SK-N-MC (cell line): ENCODE measurements around the gene ZBTB7C.

ENCODE experiments used
- DNase-seq: peaks from one replicate; pipeline ENCODE4 v3.0.0-alpha.2; 2011; ENCODE audit warnings: low read depth, low spot score
- H3K27ac ChIP-seq: fragments of 200-600 bp; sonication (generic); 2 replicates; pipeline ENCODE4 v1.5.1; 2016; ENCODE audit warnings: mixed run types
- H3K36me3 ChIP-seq: fragments of 200-600 bp; sonication (generic); 2 replicates; pipeline ENCODE4 v1.6.1; 2017; ENCODE audit warnings: antibody characterized with exemption, low read length, mixed read lengths; ENCODE audit not compliant: insufficient read depth
- H3K4me3 ChIP-seq: fragments of 200-600 bp; sonication (generic); 2 replicates; pipeline ENCODE4 v1.5.1; 2016
- H3K9ac ChIP-seq: fragments of 200-600 bp; sonication (generic); 2 replicates; pipeline ENCODE4 v1.8.0; 2017; ENCODE audit warnings: mixed run types, mixed read lengths; ENCODE audit not compliant: insufficient read length
- H3K9me3 ChIP-seq: fragments of 200-600 bp; sonication (generic); 2 replicates; pipeline ENCODE4 v1.6.1; 2017; ENCODE audit warnings: low read depth, mild to moderate bottlenecking, antibody characterized with exemption, low read length, moderate library complexity, mixed read lengths
- EZH2 ChIP-seq: fragments of 200-600 bp; sonication (generic); IDR thresholded peaks from one replicate; pipeline ENCODE4 v1.6.1; 2017; ENCODE audit warnings: antibody characterized with exemption
- FOXP2 ChIP-seq: optimal IDR thresholded peaks from 2 replicates; pipeline ENCODE3; 2011; ENCODE audit warnings: mild to moderate bottlenecking, moderate library complexity; ENCODE audit not compliant: insufficient read depth; ENCODE audit errors: extremely low read length, control extremely low read depth
- POLR2AphosphoS5 ChIP-seq: IDR thresholded peaks from 2 replicates; pipeline ENCODE4 v1.6.1; 2012; ENCODE audit warnings: mild to moderate bottlenecking, low read depth, low read length, borderline replicate concordance

Gene ZBTB7C

DNA sequence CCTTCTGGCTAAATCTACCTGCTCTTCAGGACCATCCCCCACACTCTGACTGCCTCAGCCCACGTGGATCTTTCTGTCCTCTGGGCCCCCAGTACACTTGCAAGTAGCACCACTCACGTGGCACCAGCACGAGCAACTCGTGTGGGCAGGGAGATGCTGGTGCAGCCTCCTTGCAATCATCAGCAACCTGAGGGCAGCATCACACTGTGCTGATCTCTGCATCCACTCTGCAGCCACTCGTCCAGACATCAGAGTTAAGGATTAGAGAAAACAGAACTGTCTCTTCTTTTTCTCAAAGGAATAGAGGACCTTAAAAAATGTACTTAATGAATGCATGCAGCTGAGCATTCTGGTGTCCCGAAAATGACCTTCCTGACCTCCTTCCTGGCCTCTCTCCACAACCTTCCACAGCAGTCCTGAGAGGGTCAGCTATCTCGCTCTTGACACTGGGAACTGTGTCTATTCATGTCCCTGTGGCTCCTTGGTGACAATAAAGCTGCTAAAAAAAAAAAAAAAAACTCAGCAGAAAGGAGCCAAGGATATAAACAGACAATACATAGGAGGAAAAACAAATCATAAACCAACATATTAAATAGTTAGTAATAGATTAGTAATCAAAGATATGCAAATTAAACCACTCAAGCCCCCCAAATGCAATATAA, 145.9 kb downstream of the ZBTB7C start:
- H3K9ac ChIP-seq, result no peak overlapping the region
- no peak overlapping the region for H3K4me3 ChIP-seq
- TF ChIP-seq POLR2AphosphoS5 (no peak), FOXP2 (no peak), EZH2 (no peak)
- no peaks in the 10 kb centered on the region for H3K36me3 ChIP-seq
- H3K9me3 ChIP-seq, result no peaks in the 10 kb centered on the region
- H3K27ac ChIP-seq, result no peak overlapping the region
- DNase-seq, result no peak

DNA sequence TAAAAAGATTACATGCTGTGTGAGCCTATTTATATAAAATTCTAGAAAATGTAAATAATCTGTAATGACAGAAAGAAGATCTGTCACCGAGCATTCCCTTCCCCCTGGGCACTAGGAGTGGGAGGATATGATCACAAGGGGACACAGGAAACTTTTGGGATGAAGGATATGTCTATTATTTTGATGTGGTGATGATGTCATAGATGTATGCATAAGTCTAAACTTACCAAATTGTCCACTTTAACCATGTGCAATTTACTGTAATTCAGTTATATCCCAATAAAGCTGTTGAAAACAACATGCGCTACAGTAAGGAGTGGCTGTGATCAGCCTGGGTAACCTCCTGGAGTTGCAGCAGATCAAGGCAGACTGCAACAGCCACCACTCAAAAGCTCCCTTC, 148.9 kb downstream of the ZBTB7C start:
- DNase-seq, result no peak
- TF ChIP-seq FOXP2 (no peak), POLR2AphosphoS5 (no peak), EZH2 (no peak)

DNA sequence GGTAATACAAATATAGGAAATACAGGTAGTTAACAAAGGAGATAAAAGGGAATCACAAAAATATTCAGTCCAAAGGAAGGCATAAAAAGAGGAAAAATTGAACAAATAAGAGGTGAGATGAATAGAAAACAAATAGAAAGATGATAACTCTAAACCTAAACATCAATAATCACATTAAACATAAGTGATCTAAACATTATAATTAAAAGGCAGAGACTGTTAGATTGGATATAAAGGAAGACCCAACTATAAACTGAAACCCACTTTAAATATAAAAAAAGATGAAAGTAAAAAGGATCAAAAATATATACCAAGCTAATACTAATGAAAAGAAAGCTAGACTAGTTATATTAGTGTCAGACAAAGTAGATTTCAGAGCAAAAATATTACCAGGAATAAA, 152.3 kb downstream of the ZBTB7C start:
- no peak overlapping the region for H3K4me3 ChIP-seq
- 0 out of 2 replicates have a peak, but pooled peaks cover 2% of the 10 kb centered on the region for H3K9me3 ChIP-seq
- no peaks in the 10 kb centered on the region for H3K36me3 ChIP-seq
- H3K9ac ChIP-seq, result no peak overlapping the region
- H3K27ac ChIP-seq, result no peak overlapping the region
- no peak for TF ChIP-seq FOXP2
- TF ChIP-seq POLR2AphosphoS5, result no peak
- no peak for TF ChIP-seq EZH2
- no peak for DNase-seq

More for the DNA sequence above, 148.9 kb downstream of the ZBTB7C start:
- Histone ChIP-seq H3K9ac (no peak overlapping the region), H3K36me3 (no peaks in the 10 kb centered on the region), H3K27ac (no peak overlapping the region), H3K9me3 (0 out of 2 replicates have a peak, but pooled peaks cover 2% of the 10 kb centered on the region), H3K4me3 (no peak overlapping the region)

DNA sequence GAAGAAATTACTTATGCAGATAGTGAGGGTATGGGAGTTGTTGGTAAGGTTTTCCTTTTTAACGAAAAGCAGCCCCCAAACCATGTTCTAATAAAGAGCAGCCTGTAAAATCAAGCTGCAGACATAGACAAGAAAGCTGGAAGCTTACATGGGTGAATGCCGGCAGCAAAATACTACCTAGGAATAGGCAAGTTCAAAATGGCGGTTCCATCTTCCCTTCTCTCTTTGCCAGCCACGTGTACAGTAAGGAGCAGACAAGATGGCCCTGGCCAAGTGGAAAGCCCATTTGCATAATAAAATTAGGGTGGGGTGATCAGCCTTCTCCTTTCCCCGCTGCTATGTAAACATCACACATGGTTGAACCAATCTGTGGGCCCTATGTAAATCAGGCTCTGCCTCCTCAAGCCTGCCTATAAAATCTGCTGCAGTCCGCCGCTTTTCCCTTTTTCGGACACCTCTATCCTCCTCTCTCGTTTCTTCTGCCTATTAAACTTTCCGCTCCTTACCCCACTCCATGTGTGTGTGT, 155.0 kb downstream of the ZBTB7C start:
- H3K9ac ChIP-seq, result no peak overlapping the region
- DNase-seq, result no peak
- no peak for TF ChIP-seq EZH2
- no peak for TF ChIP-seq POLR2AphosphoS5
- TF ChIP-seq FOXP2, result no peak

DNA sequence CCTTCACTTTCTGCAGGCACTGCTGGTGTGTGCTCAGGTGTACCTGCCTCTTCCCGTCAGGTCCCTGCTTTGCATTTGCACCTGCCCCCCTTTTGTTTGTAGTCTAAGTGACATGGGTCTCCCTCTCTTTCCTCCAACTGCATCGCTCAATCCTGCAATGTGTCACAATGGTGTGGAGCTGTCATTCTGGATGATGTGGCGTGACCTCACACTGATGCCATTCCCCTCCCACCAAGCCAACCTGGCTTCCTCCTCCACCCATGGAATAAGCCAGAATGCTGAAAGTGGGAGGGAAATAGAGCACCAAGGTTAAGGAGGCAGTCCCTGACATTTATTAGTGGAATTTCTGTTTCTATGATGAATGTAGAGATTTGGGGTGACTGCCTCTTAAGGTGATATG, 156.7 kb downstream of the ZBTB7C start:
- DNase-seq, result no peak
- H3K9me3 ChIP-seq, result 0 out of 2 replicates have a peak, but pooled peaks cover 2% of the 10 kb centered on the region
- no peak overlapping the region for H3K9ac ChIP-seq
- no peak overlapping the region for H3K4me3 ChIP-seq
- TF ChIP-seq FOXP2, result no peak
- no peaks in the 10 kb centered on the region for H3K36me3 ChIP-seq
- H3K27ac ChIP-seq, result no peak overlapping the region

More for the DNA sequence above, 155.0 kb downstream of the ZBTB7C start:
- Histone ChIP-seq H3K36me3 (no peaks in the 10 kb centered on the region), H3K4me3 (no peak overlapping the region), H3K27ac (no peak overlapping the region), H3K9me3 (0 out of 2 replicates have a peak, but pooled peaks cover 2% of the 10 kb centered on the region)

DNA sequence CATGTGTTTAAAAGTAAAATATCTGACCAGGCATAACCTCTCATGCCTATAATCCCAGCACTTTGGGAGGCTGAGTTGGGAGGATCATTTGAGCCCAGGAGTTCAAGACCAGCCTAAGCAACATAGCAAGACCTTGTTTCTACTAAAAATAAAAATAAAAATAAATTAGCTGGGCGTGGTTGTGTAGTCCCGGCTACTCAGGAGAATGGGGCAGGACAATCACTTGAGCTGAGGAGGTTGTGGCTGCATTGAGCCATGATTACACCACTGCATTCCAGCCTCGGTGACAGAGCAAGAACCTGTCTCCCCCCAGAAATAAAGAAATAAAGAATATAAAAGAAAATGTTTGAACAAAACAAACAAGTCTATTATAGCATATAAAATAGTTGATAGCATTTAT, 158.3 kb downstream of the ZBTB7C start:
- Histone ChIP-seq H3K27ac (no peak overlapping the region), H3K4me3 (no peak overlapping the region), H3K36me3 (no peaks in the 10 kb centered on the region), H3K9ac (no peak overlapping the region), H3K9me3 (no peaks in the 10 kb centered on the region)
- DNase-seq, result no peak
- TF ChIP-seq FOXP2 (no peak), POLR2AphosphoS5 (no peak), EZH2 (no peak)

DNA sequence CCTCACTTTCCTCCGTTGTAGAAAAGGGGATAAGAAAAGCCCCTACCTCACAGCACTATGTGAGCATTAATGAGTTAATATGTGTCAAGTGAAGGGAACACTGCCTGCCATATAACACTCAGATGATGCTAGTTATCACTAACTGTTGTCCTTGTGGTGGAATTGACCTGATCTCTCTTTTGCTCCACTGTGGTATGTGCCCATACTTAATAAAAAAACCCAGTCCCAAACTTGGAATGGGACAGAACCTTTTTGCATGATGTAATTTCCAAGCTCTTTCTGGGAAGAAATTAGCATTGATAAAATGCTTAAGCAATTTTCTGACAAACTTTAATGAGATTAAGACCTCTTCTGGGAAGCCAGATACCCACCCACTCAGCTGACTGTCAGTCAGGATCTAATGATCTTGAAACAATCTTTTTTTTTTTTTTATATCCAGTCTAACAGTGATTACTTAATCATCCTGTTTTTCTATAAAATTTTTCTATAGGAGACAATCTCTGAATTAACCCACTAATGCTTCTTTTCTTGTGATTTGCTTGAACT, 158.7 kb downstream of the ZBTB7C start:
- Histone ChIP-seq H3K27ac (no peak overlapping the region), H3K4me3 (no peak overlapping the region), H3K9me3 (no peaks in the 10 kb centered on the region), H3K9ac (no peak overlapping the region), H3K36me3 (no peaks in the 10 kb centered on the region)
- no peak for TF ChIP-seq FOXP2
- TF ChIP-seq POLR2AphosphoS5, result no peak
- TF ChIP-seq EZH2, result no peak
- DNase-seq, result no peak

DNA sequence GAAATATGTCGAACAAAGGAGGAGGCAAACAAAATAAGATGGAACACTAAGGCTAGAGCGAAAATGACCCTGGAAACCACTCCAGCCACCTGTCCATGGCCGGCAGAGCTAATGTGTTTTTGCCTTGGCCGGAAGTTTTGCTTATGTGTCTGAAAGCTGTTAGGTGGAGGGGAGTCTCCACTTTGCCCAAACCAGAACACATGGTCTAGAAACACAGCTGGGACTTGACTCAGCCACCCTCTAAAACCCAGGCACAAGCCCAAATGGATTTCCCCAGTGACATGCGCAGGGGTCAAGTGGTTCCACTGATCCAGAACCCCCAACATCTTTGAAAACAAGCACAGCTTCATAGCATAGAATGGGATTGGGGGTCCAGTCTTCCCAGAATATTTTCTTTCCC, 159.3 kb downstream of the ZBTB7C start:
- Histone ChIP-seq H3K36me3 (no peaks in the 10 kb centered on the region), H3K4me3 (no peak overlapping the region), H3K9me3 (no peaks in the 10 kb centered on the region), H3K27ac (no peak overlapping the region), H3K9ac (no peak overlapping the region)
- TF ChIP-seq FOXP2, result no peak
- TF ChIP-seq POLR2AphosphoS5, result no peak
- no peak for TF ChIP-seq EZH2
- no peak for DNase-seq
